ENCODE results near the gene AK9.

Gene AK9

DNA sequence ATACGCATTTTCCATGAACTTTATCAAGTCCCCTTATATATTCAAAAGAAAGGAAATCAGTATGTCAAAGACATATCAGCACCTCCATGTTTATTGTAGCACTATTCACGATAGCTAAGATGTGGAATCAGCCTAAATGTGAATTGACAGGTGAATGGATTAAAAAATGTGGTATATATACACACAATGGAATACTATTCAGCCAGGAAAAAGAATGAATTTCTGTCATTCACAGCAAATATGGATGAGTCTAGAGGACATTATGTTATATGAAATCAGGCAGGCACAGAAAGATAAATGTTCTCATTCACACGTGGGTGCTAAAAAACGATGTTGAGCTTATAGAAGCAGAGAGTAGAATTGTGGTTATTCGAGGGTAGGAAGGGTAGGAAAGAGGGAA is 5.4 kb upstream of the AK9 start:
- Histone ChIP-seq H3K27ac (peak overlapping the region; percentile 44 to 46), H3K36me3 (peaks cover 0 to 5% (median 5%) of the 10 kb centered on the region in 3 donors), H3K4me1 (peaks cover 0 to 27% (median 13%) of the 10 kb centered on the region in 4 donors), H3K9me3 (no peaks in the 10 kb centered on the region), H3K4me3 (no peak overlapping the region), H3K27me3 (no peaks in the 10 kb centered on the region)
- DNase-seq = no peak
- intact Hi-C loops (cut with DNase I; ENCODE audit: low total_unique reads) = loop anchor here (10.0 kb wide), 2 partner anchors 1118 to 1178 kb away; partner anchors contain the start of genes AMD1 and CDK19
- TF ChIP-seq, protein P1, sequence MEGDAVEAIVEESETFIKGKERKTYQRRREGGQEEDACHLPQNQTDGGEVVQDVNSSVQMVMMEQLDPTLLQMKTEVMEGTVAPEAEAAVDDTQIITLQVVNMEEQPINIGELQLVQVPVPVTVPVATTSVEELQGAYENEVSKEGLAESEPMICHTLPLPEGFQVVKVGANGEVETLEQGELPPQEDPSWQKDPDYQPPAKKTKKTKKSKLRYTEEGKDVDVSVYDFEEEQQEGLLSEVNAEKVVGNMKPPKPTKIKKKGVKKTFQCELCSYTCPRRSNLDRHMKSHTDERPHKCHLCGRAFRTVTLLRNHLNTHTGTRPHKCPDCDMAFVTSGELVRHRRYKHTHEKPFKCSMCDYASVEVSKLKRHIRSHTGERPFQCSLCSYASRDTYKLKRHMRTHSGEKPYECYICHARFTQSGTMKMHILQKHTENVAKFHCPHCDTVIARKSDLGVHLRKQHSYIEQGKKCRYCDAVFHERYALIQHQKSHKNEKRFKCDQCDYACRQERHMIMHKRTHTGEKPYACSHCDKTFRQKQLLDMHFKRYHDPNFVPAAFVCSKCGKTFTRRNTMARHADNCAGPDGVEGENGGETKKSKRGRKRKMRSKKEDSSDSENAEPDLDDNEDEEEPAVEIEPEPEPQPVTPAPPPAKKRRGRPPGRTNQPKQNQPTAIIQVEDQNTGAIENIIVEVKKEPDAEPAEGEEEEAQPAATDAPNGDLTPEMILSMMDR (IDR thresholded peaks at IDR 0.05) = no peak

DNA sequence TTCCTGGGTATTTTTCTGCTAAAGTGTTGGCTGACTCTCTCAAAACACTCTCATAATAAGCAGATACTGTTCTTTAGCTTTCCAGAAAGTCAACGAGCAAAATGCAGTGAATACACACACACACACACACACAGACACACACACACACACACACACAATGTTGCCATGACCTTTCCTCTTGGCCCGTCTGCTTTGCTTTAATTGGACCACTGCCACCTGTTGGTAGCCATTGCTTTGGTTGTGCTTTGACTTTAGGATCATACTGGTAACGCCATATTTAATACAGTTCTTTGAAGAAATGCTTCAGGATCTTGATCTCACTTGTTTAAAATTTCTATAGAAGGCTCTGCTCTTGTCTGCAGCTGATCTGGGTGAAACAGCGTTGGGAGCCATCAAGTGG is 4.5 kb upstream of the AK9 start:
- H3K27me3 ChIP-seq = no peaks in the 10 kb centered on the region
- TF ChIP-seq, protein P1 (IDR thresholded peaks at IDR 0.05) = no peak

DNA sequence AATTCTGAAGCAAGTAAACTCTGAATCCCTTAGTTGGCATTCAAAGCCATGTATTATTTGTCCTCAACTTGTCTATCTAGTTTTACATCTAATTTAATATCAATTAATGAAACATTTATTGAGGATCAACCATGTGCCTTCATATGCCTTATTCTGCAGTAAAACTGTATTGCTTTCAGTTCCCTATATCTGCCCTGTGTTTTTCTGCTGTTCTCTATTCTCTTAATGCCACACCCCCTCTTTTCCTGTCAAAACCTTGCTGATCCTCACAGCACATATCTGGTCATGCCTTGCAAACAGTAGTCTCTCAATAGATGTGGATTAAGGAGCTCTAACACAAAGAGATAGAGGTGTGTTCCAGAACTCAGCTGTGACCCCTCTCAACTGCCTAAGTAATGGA is 2.1 kb upstream of the AK9 start:
- intact Hi-C loops (cut with DNase I; ENCODE audit: low total_unique reads) = loop anchor here (10.0 kb wide), 2 partner anchors 1122 to 1182 kb away; partner anchors contain the start of genes AMD1 and CDK19
- TF ChIP-seq, protein P1 (IDR thresholded peaks at IDR 0.05) = no peak
- Histone ChIP-seq H3K4me1 (peaks cover 0 to 36% (median 18%) of the 10 kb centered on the region in 4 donors), H3K36me3 (peaks cover 0 to 5% (median 5%) of the 10 kb centered on the region in 3 donors), H3K9me3 (no peaks in the 10 kb centered on the region), H3K4me3 (no peak overlapping the region), H3K27ac (no peak overlapping the region), H3K27me3 (no peaks in the 10 kb centered on the region)
- no peak for DNase-seq

More for the DNA sequence above, 4.5 kb upstream of the AK9 start:
- intact Hi-C loops (cut with DNase I; ENCODE audit: low total_unique reads) = loop anchor here (10.0 kb wide), 2 partner anchors 1119 to 1179 kb away; partner anchors contain the start of genes AMD1 and CDK19
- no peak overlapping the region for H3K4me3 ChIP-seq
- DNase-seq = no peak
- peaks cover 0 to 27% (median 13%) of the 10 kb centered on the region in 4 donors for H3K4me1 ChIP-seq
- H3K27ac ChIP-seq = no peak overlapping the region
- no peaks in the 10 kb centered on the region for H3K9me3 ChIP-seq
- peaks cover 0 to 5% (median 5%) of the 10 kb centered on the region in 3 donors for H3K36me3 ChIP-seq

DNA sequence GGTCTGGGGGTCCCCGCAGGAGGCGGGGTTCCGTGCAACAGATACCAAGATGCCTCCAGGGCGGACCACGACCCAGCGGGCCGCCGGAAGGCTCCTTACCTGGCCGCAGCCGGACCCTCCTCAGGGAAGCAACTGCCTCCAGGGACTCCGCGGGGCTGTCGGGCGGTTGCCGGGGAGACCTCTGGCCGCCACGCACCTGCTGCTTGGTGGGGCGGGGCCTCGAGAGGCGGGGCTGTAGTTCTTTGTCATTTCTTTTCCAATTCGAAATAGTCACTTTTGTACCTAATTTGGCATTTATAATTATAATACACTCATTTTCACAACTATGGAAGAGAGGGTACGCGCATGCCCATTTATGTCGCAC is 647 bp downstream of the AK9 start:
- peak; percentile 42 to 74 for DNase-seq
- no peaks in the 10 kb centered on the region for H3K9me3 ChIP-seq
- intact Hi-C loops (cut with DNase I; ENCODE audit: low total_unique reads) = loop anchor here (10.0 kb wide), 2 partner anchors 1124 to 1184 kb away; partner anchors contain the start of genes AMD1 and CDK19
- peaks cover 0 to 30% (median 19%) of the 10 kb centered on the region in 4 donors for H3K4me1 ChIP-seq
- H3K27ac ChIP-seq = peak overlapping the region; percentile 88 to 93
- no peaks in the 10 kb centered on the region for H3K36me3 ChIP-seq
- H3K4me3 ChIP-seq = peak overlapping the region; percentile 72 to 82
- TF ChIP-seq, protein P1 (IDR thresholded peaks at IDR 0.05) = no peak
- H3K27me3 ChIP-seq = no peaks in the 10 kb centered on the region

DNA sequence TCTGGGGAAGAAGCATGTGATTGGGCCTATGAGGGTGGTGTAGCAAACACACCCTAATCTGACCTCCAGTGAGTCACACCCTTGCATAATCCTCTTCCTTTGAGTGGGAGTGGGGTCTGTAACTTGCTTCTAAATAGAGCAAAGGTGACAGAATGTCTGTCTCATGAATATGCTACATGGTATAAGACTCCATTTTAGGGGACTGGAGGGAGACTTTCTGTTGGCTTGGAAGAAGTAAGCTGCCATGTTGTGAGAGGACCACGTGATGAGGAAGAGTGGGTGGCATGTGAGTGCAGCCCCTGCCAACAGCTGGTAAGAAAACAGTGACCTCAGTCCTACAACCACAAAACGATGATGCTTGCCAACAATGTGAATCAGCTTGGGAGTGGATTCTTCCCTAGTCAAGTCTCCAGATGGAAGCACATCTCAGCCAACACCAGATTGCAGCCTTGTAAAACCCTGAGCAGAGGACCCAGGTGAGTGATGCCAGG is 3.7 kb downstream of the AK9 start:
- H3K27me3 ChIP-seq = no peaks in the 10 kb centered on the region
- intact Hi-C loops (cut with DNase I; ENCODE audit: low total_unique reads) = no loop called here
- peak in 1 of 2 donors; percentile 25 for DNase-seq
- no peak overlapping the region for H3K4me3 ChIP-seq
- no peaks in the 10 kb centered on the region for H3K9me3 ChIP-seq
- no peaks in the 10 kb centered on the region for H3K36me3 ChIP-seq
- H3K27ac ChIP-seq = no peak overlapping the region
- TF ChIP-seq, protein P1 (IDR thresholded peaks at IDR 0.05) = no peak
- H3K4me1 ChIP-seq = peaks cover 0 to 17% (median 14%) of the 10 kb centered on the region in 4 donors
